ENCODE results near the gene ADGRF5.
A peak's percentile ranks its signal among the peaks of the same experiment; 100 is the strongest.
"Not testable (repeated sequence)": the region's sequence is repeated elsewhere in the genome, so short reads cannot be mapped to it uniquely, and the experiment has no call there.

Gene ADGRF5

GRCh38 chr6:46888031-46888430 lies 33.7 kb downstream of the ADGRF5 start:
- DNase-seq: no peak

- DNase-seq: no peak
Measured at GRCh38 chr6:46882645-46883044, 39.1 kb downstream of the ADGRF5 start.

GRCh38 chr6:46879003-46879402 lies 42.7 kb downstream of the ADGRF5 start:
- DNase-seq: no peak

GRCh38 chr6:46876126-46876525 lies 45.6 kb downstream of the ADGRF5 start:
- DNase-seq: peak; percentile 30

GRCh38 chr6:46867411-46867810 lies 54.3 kb downstream of the ADGRF5 start:
- no peak for DNase-seq

- no peak for DNase-seq
Measured at GRCh38 chr6:46865221-46865620, 56.5 kb downstream of the ADGRF5 start.

- no peak for DNase-seq
Measured at GRCh38 chr6:46863791-46864190, 57.9 kb downstream of the ADGRF5 start.

GRCh38 chr6:46862381-46862780 lies 59.4 kb downstream of the ADGRF5 start:
- DNase-seq: no peak

GRCh38 chr6:46855966-46856365 lies 65.8 kb downstream of the ADGRF5 start:
- not testable (repeated sequence) for DNase-seq

GRCh38 chr6:46851576-46851975 lies 70.2 kb downstream of the ADGRF5 start:
- DNase-seq: not testable (repeated sequence)

GRCh38 chr6:46850792-46851191 lies 70.9 kb downstream of the ADGRF5 start:
- DNase-seq: no peak

- no peak for DNase-seq
Measured at GRCh38 chr6:46849361-46849690, 72.4 kb downstream of the ADGRF5 start.

- DNase-seq: peak; percentile 69
Measured at GRCh38 chr6:46848684-46849360, 72.9 kb downstream of the ADGRF5 start.

GRCh38 chr6:46845126-46845525 lies 76.6 kb downstream of the ADGRF5 start:
- DNase-seq: no peak

- not testable (repeated sequence) for DNase-seq
Measured at GRCh38 chr6:46842252-46842846, 79.4 kb downstream of the ADGRF5 start.

- DNase-seq: no peak
Measured at GRCh38 chr6:46838033-46838432, 83.7 kb downstream of the ADGRF5 start.

- not testable (repeated sequence) for DNase-seq
Measured at GRCh38 chr6:46834991-46835390, 86.7 kb downstream of the ADGRF5 start.

- not testable (repeated sequence) for DNase-seq
Measured at GRCh38 chr6:46834257-46834916, 87.4 kb downstream of the ADGRF5 start.

- no peak for DNase-seq
Measured at GRCh38 chr6:46832816-46833215, 88.9 kb downstream of the ADGRF5 start.

- DNase-seq: no peak
Measured at GRCh38 chr6:46828939-46829338, 92.8 kb downstream of the ADGRF5 start.

- no peak for DNase-seq
Measured at GRCh38 chr6:46821458-46821881, 100.3 kb downstream of the ADGRF5 start.

- DNase-seq: no peak
Measured at GRCh38 chr6:46819561-46819960, 102.2 kb downstream of the ADGRF5 start.

GRCh38 chr6:46816626-46817025 lies 105.1 kb downstream of the ADGRF5 start:
- DNase-seq: no peak

GRCh38 chr6:46815130-46815529 lies 106.6 kb downstream of the ADGRF5 start:
- no peak for DNase-seq

Measured in T1000 (cell line).